Measurements from ENCODE around the gene NOD2.

Gene NOD2

GRCh38 chr16:50711862-50712559 is 18.6 kb downstream of the NOD2 start:
- H3K4me1 ChIP-seq (ENCODE audit: control insufficient read depth, insufficient read depth, low read length), result no peaks in the 10 kb centered on the region
- H3K27me3 ChIP-seq (ENCODE audit: control insufficient read depth, insufficient read depth, low read length), result no peaks in the 10 kb centered on the region
- no peaks in the 10 kb centered on the region for H3K36me3 ChIP-seq (ENCODE audit: control insufficient read depth, insufficient read depth, low read length)
- H3K9ac ChIP-seq (ENCODE audit: low read depth, low read length), result no peak overlapping the region
- no peaks in the 10 kb centered on the region for H3K9me3 ChIP-seq (ENCODE audit: control insufficient read depth, insufficient read depth, low read length)
- no peak overlapping the region for H3K4me3 ChIP-seq (ENCODE audit: low read depth, low read length)

- no peaks in the 10 kb centered on the region for H3K9me3 ChIP-seq (ENCODE audit: control insufficient read depth, insufficient read depth, low read length)
- H3K9ac ChIP-seq (ENCODE audit: low read depth, low read length), result no peak overlapping the region
- H3K27me3 ChIP-seq (ENCODE audit: control insufficient read depth, insufficient read depth, low read length), result no peaks in the 10 kb centered on the region
- no peaks in the 10 kb centered on the region for H3K36me3 ChIP-seq (ENCODE audit: control insufficient read depth, insufficient read depth, low read length)
- H3K4me1 ChIP-seq (ENCODE audit: control insufficient read depth, insufficient read depth, low read length), result no peaks in the 10 kb centered on the region
- H3K4me3 ChIP-seq (ENCODE audit: low read depth, low read length), result no peak overlapping the region
These were observed 19.1 kb downstream of the NOD2 start for GRCh38 chr16:50712560-50712898.

GRCh38 chr16:50712956-50713355 is 19.6 kb downstream of the NOD2 start:
- Histone ChIP-seq H3K9me3 (ENCODE audit: control insufficient read depth, insufficient read depth, low read length) (no peaks in the 10 kb centered on the region), H3K27me3 (ENCODE audit: control insufficient read depth, insufficient read depth, low read length) (no peaks in the 10 kb centered on the region), H3K36me3 (ENCODE audit: control insufficient read depth, insufficient read depth, low read length) (no peaks in the 10 kb centered on the region), H3K9ac (ENCODE audit: low read depth, low read length) (no peak overlapping the region), H3K4me1 (ENCODE audit: control insufficient read depth, insufficient read depth, low read length) (no peaks in the 10 kb centered on the region), H3K4me3 (ENCODE audit: low read depth, low read length) (no peak overlapping the region)

GRCh38 chr16:50717091-50717490 is 23.7 kb downstream of the NOD2 start:
- Histone ChIP-seq H3K9ac (ENCODE audit: low read depth, low read length) (no peak overlapping the region), H3K9me3 (ENCODE audit: control insufficient read depth, insufficient read depth, low read length) (no peaks in the 10 kb centered on the region), H3K36me3 (ENCODE audit: control insufficient read depth, insufficient read depth, low read length) (no peaks in the 10 kb centered on the region), H3K4me1 (ENCODE audit: control insufficient read depth, insufficient read depth, low read length) (peaks cover 5% of the 10 kb centered on the region), H3K27me3 (ENCODE audit: control insufficient read depth, insufficient read depth, low read length) (no peaks in the 10 kb centered on the region), H3K4me3 (ENCODE audit: low read depth, low read length) (no peak overlapping the region)

GRCh38 chr16:50717494-50717893 is 24.1 kb downstream of the NOD2 start:
- Histone ChIP-seq H3K9ac (ENCODE audit: low read depth, low read length) (no peak overlapping the region), H3K36me3 (ENCODE audit: control insufficient read depth, insufficient read depth, low read length) (no peaks in the 10 kb centered on the region), H3K4me1 (ENCODE audit: control insufficient read depth, insufficient read depth, low read length) (peaks cover 5% of the 10 kb centered on the region), H3K4me3 (ENCODE audit: low read depth, low read length) (no peak overlapping the region), H3K27me3 (ENCODE audit: control insufficient read depth, insufficient read depth, low read length) (no peaks in the 10 kb centered on the region), H3K9me3 (ENCODE audit: control insufficient read depth, insufficient read depth, low read length) (no peaks in the 10 kb centered on the region)

- Histone ChIP-seq H3K9me3 (ENCODE audit: control insufficient read depth, insufficient read depth, low read length) (no peaks in the 10 kb centered on the region), H3K27me3 (ENCODE audit: control insufficient read depth, insufficient read depth, low read length) (no peaks in the 10 kb centered on the region), H3K36me3 (ENCODE audit: control insufficient read depth, insufficient read depth, low read length) (no peaks in the 10 kb centered on the region), H3K4me1 (ENCODE audit: control insufficient read depth, insufficient read depth, low read length) (peaks cover 5% of the 10 kb centered on the region), H3K9ac (ENCODE audit: low read depth, low read length) (no peak overlapping the region), H3K4me3 (ENCODE audit: low read depth, low read length) (no peak overlapping the region)
These were observed 24.8 kb downstream of the NOD2 start for GRCh38 chr16:50718061-50718760.

DNA sequence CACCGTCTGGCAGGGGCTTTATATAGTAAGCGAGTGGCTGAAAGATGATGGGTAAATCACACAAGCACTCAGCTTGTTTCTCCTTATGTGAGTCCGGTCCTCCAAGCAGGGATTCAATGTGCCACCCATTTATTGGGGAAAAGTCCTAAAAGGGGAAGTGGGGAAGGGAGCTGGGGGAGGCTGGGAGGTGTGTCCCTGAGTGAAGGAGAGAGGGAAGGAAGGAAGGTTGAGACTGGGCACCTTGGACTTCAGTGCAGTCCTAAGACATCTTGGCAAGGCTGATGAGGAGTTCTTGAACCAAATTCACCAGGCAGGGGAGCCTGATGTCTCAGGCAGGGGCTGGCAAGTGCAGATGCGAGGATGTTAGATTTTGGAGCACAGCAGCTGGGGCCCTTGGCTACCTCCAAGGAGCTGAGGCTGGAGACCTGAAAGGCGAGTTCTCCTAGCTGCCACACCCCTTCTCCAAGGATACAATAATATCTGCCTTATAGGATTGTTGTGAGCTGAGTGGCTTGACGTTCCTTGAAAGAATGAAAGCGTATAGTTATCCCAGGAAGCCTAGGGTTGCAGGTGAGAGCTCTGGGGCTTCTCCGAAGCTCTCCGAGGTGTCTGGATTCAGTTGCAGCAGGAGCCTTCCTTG is 25.5 kb downstream of the NOD2 start:
- Histone ChIP-seq H3K9ac (ENCODE audit: low read depth, low read length) (no peak overlapping the region), H3K9me3 (ENCODE audit: control insufficient read depth, insufficient read depth, low read length) (no peaks in the 10 kb centered on the region), H3K4me3 (ENCODE audit: low read depth, low read length) (no peak overlapping the region), H3K4me1 (ENCODE audit: control insufficient read depth, insufficient read depth, low read length) (peaks cover 5% of the 10 kb centered on the region), H3K36me3 (ENCODE audit: control insufficient read depth, insufficient read depth, low read length) (no peaks in the 10 kb centered on the region), H3K27me3 (ENCODE audit: control insufficient read depth, insufficient read depth, low read length) (no peaks in the 10 kb centered on the region)

GRCh38 chr16:50719401-50720337 is 26.3 kb downstream of the NOD2 start:
- H3K4me3 ChIP-seq (ENCODE audit: low read depth, low read length), result no peak overlapping the region
- no peak overlapping the region for H3K9ac ChIP-seq (ENCODE audit: low read depth, low read length)
- peaks cover 5% of the 10 kb centered on the region for H3K4me1 ChIP-seq (ENCODE audit: control insufficient read depth, insufficient read depth, low read length)
- no peaks in the 10 kb centered on the region for H3K27me3 ChIP-seq (ENCODE audit: control insufficient read depth, insufficient read depth, low read length)
- no peaks in the 10 kb centered on the region for H3K36me3 ChIP-seq (ENCODE audit: control insufficient read depth, insufficient read depth, low read length)
- no peaks in the 10 kb centered on the region for H3K9me3 ChIP-seq (ENCODE audit: control insufficient read depth, insufficient read depth, low read length)

DNA sequence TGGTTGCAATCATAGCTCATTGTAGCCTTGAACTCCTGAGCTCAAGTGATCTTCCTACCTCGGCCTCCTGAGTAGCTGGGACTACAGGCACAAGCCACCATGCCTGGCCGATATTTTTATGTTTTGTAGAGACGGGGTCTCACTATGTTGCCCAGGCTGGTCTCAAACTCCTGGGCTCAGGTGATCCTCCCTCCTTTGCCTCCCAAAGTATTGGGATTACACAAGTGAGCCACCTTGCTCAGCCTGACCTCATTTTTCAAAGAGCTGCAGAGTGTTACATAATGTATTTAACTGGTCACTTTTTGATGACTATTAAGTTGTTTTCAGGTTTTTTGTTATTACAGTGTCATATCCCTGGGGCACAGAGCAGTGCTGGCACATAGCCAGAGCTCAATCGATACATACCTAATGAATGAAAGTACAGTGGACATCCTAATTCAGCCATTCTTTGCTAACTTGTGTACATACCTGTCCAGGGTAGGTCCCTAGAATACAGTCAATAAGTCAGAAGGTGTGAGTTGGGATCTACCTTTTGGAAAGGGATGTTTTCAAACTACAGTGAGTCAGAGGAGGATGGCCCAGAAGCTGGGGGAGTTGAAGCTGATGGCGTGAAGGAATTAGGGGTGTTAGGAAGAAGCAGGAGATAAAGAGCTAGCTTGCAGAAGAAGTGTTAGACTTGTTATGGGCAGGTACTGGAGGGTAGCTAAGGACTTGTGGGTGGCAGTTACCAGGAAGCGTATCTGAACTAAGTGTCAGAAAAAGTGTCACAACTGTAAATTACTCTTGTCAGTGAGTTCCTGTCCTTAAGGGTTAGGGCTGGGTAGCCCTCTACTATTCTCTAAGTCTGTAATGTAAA is 28.4 kb downstream of the NOD2 start:
- no peak overlapping the region for H3K9ac ChIP-seq (ENCODE audit: low read depth, low read length)
- no peak overlapping the region for H3K4me3 ChIP-seq (ENCODE audit: low read depth, low read length)
- no peaks in the 10 kb centered on the region for H3K27me3 ChIP-seq (ENCODE audit: control insufficient read depth, insufficient read depth, low read length)
- H3K36me3 ChIP-seq (ENCODE audit: control insufficient read depth, insufficient read depth, low read length), result no peaks in the 10 kb centered on the region
- peaks cover 5% of the 10 kb centered on the region for H3K4me1 ChIP-seq (ENCODE audit: control insufficient read depth, insufficient read depth, low read length)
- no peaks in the 10 kb centered on the region for H3K9me3 ChIP-seq (ENCODE audit: control insufficient read depth, insufficient read depth, low read length)

GRCh38 chr16:50722405-50722737 is 29.0 kb downstream of the NOD2 start:
- Histone ChIP-seq H3K4me3 (ENCODE audit: low read depth, low read length) (no peak overlapping the region), H3K36me3 (ENCODE audit: control insufficient read depth, insufficient read depth, low read length) (no peaks in the 10 kb centered on the region), H3K9ac (ENCODE audit: low read depth, low read length) (no peak overlapping the region), H3K27me3 (ENCODE audit: control insufficient read depth, insufficient read depth, low read length) (no peaks in the 10 kb centered on the region), H3K9me3 (ENCODE audit: control insufficient read depth, insufficient read depth, low read length) (no peaks in the 10 kb centered on the region), H3K4me1 (ENCODE audit: control insufficient read depth, insufficient read depth, low read length) (peaks cover 5% of the 10 kb centered on the region)

DNA sequence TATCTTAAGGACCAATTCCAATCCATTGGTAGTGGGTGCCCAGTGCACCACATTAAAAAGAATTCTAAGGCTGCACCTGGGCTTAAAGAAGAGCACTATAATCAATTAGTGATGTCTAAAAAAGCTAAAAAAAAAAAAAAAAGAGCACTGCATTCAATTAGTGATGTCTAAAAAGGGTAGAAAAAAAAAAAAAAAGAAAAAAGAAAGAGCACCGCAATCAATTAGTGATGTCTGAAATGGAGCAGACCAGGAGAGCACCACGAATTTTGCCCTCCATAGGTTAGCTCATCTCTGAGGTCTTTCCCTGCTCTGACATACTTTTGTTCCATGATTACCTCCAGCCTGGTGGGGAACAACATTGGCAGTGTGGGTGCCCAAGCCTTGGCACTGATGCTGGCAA is 29.6 kb downstream of the NOD2 start:
- no peak overlapping the region for H3K4me3 ChIP-seq (ENCODE audit: low read depth, low read length)
- H3K36me3 ChIP-seq (ENCODE audit: control insufficient read depth, insufficient read depth, low read length), result no peaks in the 10 kb centered on the region
- peaks cover 5% of the 10 kb centered on the region for H3K4me1 ChIP-seq (ENCODE audit: control insufficient read depth, insufficient read depth, low read length)
- H3K9ac ChIP-seq (ENCODE audit: low read depth, low read length), result no peak overlapping the region
- no peaks in the 10 kb centered on the region for H3K9me3 ChIP-seq (ENCODE audit: control insufficient read depth, insufficient read depth, low read length)
- H3K27me3 ChIP-seq (ENCODE audit: control insufficient read depth, insufficient read depth, low read length), result no peaks in the 10 kb centered on the region

All from iPS-15b (cell line).